Uterus (tissue), 2 donors: ENCODE results near the gene BCAR3.

Source experiments
- POLR2A ChIP-seq, 2 donors: fragments of 450-650 bp; IDR thresholded peaks; one replicate each; pipeline ENCODE4 v1.6.1; 2016; ENCODE audit warnings: antibody characterized with exemption in 2 of 2, mild to moderate bottlenecking in 1 of 2, moderate library complexity in 1 of 2
- TF ChIP-seq, protein P1 (sequence below), 4 experiments: fragments of 200-600 bp in 2 of 4; fragments of 450-650 bp in 2 of 4; sonication (generic) in 2 of 4; IDR thresholded peaks; one replicate each; pipeline ENCODE4 v1.5.1; 2016 to 2019; ENCODE audit warnings: antibody characterized with exemption in 4 of 4, mild to moderate bottlenecking in 2 of 4, moderate library complexity in 1 of 4

DNA sequence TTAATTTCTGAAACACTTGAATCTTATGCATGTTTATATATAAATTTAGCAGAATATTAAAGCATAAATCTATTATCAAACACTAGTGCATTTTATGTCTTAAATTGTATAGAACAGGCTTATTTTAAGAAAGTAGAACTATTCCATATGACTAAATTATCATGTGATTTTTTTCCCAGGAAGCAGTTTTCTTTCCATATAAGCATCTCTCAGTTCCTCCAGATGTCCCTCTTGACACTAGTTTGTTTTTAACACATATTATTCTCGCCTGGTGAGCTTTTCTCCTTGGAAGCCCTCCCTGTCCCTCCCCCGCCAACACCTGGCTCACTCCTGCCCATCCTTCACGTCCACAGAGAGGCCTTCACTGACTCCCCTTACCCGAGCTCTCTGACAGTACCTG is 48.3 kb upstream of the BCAR3 start:
- TF ChIP-seq, protein P1, sequence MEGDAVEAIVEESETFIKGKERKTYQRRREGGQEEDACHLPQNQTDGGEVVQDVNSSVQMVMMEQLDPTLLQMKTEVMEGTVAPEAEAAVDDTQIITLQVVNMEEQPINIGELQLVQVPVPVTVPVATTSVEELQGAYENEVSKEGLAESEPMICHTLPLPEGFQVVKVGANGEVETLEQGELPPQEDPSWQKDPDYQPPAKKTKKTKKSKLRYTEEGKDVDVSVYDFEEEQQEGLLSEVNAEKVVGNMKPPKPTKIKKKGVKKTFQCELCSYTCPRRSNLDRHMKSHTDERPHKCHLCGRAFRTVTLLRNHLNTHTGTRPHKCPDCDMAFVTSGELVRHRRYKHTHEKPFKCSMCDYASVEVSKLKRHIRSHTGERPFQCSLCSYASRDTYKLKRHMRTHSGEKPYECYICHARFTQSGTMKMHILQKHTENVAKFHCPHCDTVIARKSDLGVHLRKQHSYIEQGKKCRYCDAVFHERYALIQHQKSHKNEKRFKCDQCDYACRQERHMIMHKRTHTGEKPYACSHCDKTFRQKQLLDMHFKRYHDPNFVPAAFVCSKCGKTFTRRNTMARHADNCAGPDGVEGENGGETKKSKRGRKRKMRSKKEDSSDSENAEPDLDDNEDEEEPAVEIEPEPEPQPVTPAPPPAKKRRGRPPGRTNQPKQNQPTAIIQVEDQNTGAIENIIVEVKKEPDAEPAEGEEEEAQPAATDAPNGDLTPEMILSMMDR (IDR thresholded peaks at IDR 0.05), result no peak
- TF ChIP-seq POLR2A (IDR thresholded peaks at IDR 0.05), result no peak
